GM21529 (cell line): ENCODE results near the gene CFAP251.
"Not testable (repeated sequence)": the region's sequence is repeated elsewhere in the genome, so short reads cannot be mapped to it uniquely, and the experiment has no call there.

ENCODE experiments used
- ATAC-seq: cut with Tn5 transposase; IDR thresholded peaks from one replicate; pipeline ENCODE4 v1.9.1; 2021; ENCODE audit not compliant: unreplicated experiment

Gene CFAP251

GRCh38 chr12:121917950-121918678 is at the start of gene CFAP251:
CFAP251 (plus strand) TSS chr12:121918592; CDS start chr12:121921306, 2,714 bp downstream.
- peak; percentile 94 for ATAC-seq

GRCh38 chr12:121869229-121869628 is 49.2 kb upstream of the CFAP251 start:
- not testable (repeated sequence) for ATAC-seq

GRCh38 chr12:121871467-121871866 is 46.9 kb upstream of the CFAP251 start:
- no peak for ATAC-seq

- no peak for ATAC-seq
Observed at GRCh38 chr12:121872546-121873215, 45.7 kb upstream of the CFAP251 start.

- ATAC-seq, result no peak
Observed at GRCh38 chr12:121873216-121873569, 45.2 kb upstream of the CFAP251 start.

GRCh38 chr12:121874071-121874470 is 44.3 kb upstream of the CFAP251 start:
- no peak for ATAC-seq

- no peak for ATAC-seq
Observed at GRCh38 chr12:121875582-121875981, 42.8 kb upstream of the CFAP251 start.

GRCh38 chr12:121876080-121876447 is 42.3 kb upstream of the CFAP251 start:
- ATAC-seq, result not testable (repeated sequence)

- no peak for ATAC-seq
Observed at GRCh38 chr12:121883315-121883660, 35.1 kb upstream of the CFAP251 start.

GRCh38 chr12:121885129-121885528 is 33.3 kb upstream of the CFAP251 start:
- ATAC-seq, result not testable (repeated sequence)

- no peak for ATAC-seq
Observed at GRCh38 chr12:121888083-121888477, 30.3 kb upstream of the CFAP251 start.

GRCh38 chr12:121888478-121889273 is 29.7 kb upstream of the CFAP251 start, which contains the start of gene PSMD9:
PSMD9 (plus strand) TSS chr12:121888790; CDS start chr12:121888857, 67 bp downstream.
- peak; percentile 91 for ATAC-seq

GRCh38 chr12:121889274-121889624 is 29.1 kb upstream of the CFAP251 start:
- no peak for ATAC-seq

GRCh38 chr12:121889661-121890060 is 28.7 kb upstream of the CFAP251 start:
- ATAC-seq, result not testable (repeated sequence)

- ATAC-seq, result no peak
Observed at GRCh38 chr12:121892673-121893561, 25.5 kb upstream of the CFAP251 start.

- no peak for ATAC-seq
Observed at GRCh38 chr12:121893961-121894460, 24.4 kb upstream of the CFAP251 start.

- no peak for ATAC-seq
Observed at GRCh38 chr12:121894633-121895032, 23.8 kb upstream of the CFAP251 start.

- no peak for ATAC-seq
Observed at GRCh38 chr12:121898287-121898686, 20.1 kb upstream of the CFAP251 start.

GRCh38 chr12:121899590-121899989 is 18.8 kb upstream of the CFAP251 start:
- no peak for ATAC-seq

- no peak for ATAC-seq
Observed at GRCh38 chr12:121903202-121903601, 15.2 kb upstream of the CFAP251 start.

- ATAC-seq, result no peak
Observed at GRCh38 chr12:121905746-121906145, 12.6 kb upstream of the CFAP251 start.
